ENCODE results near the gene ABI3BP. TPM values are rescaled to one million over a fixed set of nuclear protein-coding genes. Genes with fewer than 3 reads are reported as not detected.

ABI3BP gene
- total RNA-seq, 3 donors from 2014 or later, result 13.5 to 70.8 (median 47.0) TPM

DNA sequence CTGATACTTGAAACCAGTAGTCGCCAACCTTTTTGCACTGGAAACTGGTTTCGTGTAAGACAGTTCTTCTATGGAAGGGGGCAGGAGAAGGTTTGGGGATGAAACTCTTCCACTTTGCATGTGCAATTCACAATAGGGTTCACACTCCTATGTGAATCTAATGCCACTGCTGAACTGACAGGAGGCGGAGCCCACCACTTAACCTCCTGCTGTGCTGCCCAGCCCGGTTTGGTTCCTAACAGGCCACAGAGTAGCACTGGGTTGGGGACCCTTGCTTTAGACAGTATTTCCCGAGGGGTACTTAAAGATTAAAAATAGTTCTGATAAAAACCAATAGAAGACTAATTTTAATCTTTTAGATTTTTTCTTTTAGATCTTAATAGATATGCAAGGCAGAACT, 272.8 kb downstream of the ABI3BP start:
- DNase-seq (no peak), ATAC-seq (no peak)
- Histone ChIP-seq H3K4me3 (no peak overlapping the region), H3K4me1 (ENCODE audit: low read depth) (peaks cover 11% of the 10 kb centered on the region), H3K9me3 (no peaks in the 10 kb centered on the region), H3K36me3 (ENCODE audit: low read depth) (peaks cover 6% of the 10 kb centered on the region)
- TF ChIP-seq, protein P1, sequence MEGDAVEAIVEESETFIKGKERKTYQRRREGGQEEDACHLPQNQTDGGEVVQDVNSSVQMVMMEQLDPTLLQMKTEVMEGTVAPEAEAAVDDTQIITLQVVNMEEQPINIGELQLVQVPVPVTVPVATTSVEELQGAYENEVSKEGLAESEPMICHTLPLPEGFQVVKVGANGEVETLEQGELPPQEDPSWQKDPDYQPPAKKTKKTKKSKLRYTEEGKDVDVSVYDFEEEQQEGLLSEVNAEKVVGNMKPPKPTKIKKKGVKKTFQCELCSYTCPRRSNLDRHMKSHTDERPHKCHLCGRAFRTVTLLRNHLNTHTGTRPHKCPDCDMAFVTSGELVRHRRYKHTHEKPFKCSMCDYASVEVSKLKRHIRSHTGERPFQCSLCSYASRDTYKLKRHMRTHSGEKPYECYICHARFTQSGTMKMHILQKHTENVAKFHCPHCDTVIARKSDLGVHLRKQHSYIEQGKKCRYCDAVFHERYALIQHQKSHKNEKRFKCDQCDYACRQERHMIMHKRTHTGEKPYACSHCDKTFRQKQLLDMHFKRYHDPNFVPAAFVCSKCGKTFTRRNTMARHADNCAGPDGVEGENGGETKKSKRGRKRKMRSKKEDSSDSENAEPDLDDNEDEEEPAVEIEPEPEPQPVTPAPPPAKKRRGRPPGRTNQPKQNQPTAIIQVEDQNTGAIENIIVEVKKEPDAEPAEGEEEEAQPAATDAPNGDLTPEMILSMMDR (IDR thresholded peaks at IDR 0.05), result no peak
- intact Hi-C loops (cut with DNase I, micrococcal nuclease), result no loop called here

DNA sequence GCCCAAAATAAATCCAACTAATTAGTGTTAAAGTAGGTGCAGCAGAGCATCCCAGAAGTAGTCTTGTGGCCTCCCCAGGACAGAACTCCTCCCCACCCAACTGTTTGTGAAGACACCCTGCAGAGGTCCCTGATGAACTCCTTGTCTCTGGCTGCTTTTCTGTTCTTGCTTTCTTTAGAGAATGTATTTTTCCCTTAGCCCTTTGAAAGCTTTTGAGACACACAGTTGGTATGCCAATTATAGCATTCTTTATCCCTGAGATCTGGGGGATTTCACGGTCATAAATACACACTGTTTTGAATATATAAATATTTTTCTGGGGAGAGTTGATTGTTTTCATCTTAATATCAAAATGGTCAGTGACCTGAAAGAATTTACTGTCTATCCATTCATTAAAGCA, 274.1 kb downstream of the ABI3BP start:
- Histone ChIP-seq H3K4me1 (ENCODE audit: low read depth) (peaks cover 14% of the 10 kb centered on the region), H3K36me3 (ENCODE audit: low read depth) (peaks cover 6% of the 10 kb centered on the region), H3K9me3 (no peaks in the 10 kb centered on the region), H3K4me3 (no peak overlapping the region)
- DNase-seq, result no peak
- ATAC-seq, result no peak
- TF ChIP-seq, protein P1 (IDR thresholded peaks at IDR 0.05), result no peak
- intact Hi-C loops (cut with DNase I, micrococcal nuclease), result no loop called here

DNA sequence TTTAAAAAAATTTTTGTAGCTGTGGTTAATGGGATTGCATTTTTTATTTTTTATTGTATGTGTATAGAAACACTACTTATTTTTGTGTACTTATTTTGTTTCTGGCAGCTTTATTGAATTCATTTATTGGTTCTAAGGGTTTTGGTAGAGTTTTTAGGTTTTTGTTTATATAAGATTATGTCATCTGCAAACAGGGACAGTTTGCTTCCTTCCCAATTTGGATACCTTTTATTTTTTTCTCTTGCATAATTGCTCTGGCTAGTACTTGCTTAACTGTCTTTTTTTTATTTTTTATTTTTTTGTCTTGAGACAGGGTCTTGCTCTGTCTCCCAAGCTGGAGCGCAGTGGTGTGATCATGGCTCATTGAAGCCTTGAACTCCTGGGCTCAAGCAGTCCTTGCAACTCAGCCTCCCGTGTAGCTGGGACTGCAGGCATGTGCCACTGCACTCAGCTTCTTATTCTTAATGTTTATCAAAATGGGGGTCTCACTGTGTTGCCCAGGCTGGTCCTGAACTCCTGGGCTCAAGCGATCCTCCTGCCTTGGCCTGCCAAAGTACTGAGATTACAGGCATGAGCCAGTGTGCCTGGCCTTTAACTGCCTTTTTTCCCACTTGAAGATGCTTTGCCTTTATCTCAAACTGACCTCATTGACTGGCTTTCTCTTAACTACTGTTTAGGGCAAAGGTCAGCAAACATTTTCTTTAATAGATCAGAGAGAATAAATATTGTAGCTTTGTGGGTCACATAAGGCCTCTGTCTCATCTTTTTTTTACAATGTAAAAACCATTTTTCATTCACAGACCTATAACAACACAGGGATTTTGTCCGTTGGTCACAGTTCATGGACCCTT, 275.4 kb downstream of the ABI3BP start:
- H3K4me3 ChIP-seq, result no peak overlapping the region
- TF ChIP-seq, protein P1 (IDR thresholded peaks at IDR 0.05), result no peak
- DNase-seq (no peak), ATAC-seq (no peak)
- peaks cover 14% of the 10 kb centered on the region for H3K4me1 ChIP-seq (ENCODE audit: low read depth)
- peaks cover 6% of the 10 kb centered on the region for H3K36me3 ChIP-seq (ENCODE audit: low read depth)
- intact Hi-C loops (cut with DNase I, micrococcal nuclease), result no loop called here
- H3K9me3 ChIP-seq, result no peaks in the 10 kb centered on the region

DNA sequence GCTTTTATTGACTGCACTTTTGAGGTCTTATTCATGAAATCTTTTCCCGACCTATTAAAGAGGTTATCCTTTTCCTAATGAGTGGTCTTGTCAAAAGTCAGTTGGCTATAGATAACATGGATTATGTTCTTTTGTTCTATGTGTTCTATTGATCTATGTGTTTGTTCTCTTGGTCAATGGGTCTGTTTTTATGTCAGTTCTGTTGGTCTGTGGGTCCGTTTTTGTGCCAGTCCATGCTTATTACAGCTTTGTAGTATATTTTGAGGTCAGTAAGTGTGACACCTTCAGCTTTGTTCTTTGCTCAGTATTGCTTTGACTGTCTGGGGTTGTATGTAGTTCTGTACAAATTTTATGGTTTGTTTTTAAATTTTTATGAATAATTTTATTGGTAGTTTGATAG, 276.2 kb downstream of the ABI3BP start:
- no peak for ATAC-seq
- H3K4me1 ChIP-seq (ENCODE audit: low read depth), result peaks cover 17% of the 10 kb centered on the region

DNA sequence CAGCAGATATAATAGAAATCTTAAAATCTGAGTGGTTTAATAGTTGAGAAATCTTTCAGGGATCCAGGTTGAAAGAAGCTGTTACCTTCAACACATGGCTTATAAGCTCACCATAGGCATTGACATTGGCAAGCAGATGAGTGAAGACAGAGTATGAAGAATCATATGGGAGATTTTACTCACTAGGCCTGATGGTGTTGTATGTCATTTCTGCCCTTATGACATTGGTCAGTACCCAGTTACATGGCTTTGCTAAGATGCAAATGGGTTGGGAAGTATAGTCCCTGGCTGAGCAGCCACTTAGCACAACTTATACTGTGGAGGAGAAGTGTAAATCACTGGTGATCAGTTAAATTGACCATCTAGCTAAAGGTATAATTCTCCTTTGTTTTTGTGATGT, 278.0 kb downstream of the ABI3BP start:
- H3K36me3 ChIP-seq (ENCODE audit: low read depth), result no peaks in the 10 kb centered on the region
- H3K4me3 ChIP-seq, result no peak overlapping the region
- no peaks in the 10 kb centered on the region for H3K9me3 ChIP-seq
- no peak for ATAC-seq
- intact Hi-C loops (cut with DNase I, micrococcal nuclease), result no loop called here
- TF ChIP-seq, protein P1 (IDR thresholded peaks at IDR 0.05), result no peak
- peaks cover 25% of the 10 kb centered on the region for H3K4me1 ChIP-seq (ENCODE audit: low read depth)
- DNase-seq, result no peak

More for the DNA sequence above, 276.2 kb downstream of the ABI3BP start:
- Histone ChIP-seq H3K4me3 (no peak overlapping the region), H3K9me3 (no peaks in the 10 kb centered on the region), H3K36me3 (ENCODE audit: low read depth) (peaks cover 6% of the 10 kb centered on the region)
- DNase-seq, result no peak
- TF ChIP-seq, protein P1 (IDR thresholded peaks at IDR 0.05), result no peak
- intact Hi-C loops (cut with DNase I, micrococcal nuclease), result no loop called here
